GM19397 (cell line): Measurements from ENCODE around the gene MT1A.

Experiments used
- ATAC-seq: cut with Tn5 transposase; IDR thresholded peaks from one replicate; pipeline ENCODE4 v1.9.1; 2021; ENCODE audit warnings: mild to moderate bottlenecking, moderate library complexity; ENCODE audit not compliant: unreplicated experiment

MT1A gene

GRCh38 chr16:56675685-56676210 is 37.3 kb downstream of the MT1A start:
- no peak for ATAC-seq

- ATAC-seq, result no peak
Measured at GRCh38 chr16:56677474-56677873, 39.0 kb downstream of the MT1A start.

GRCh38 chr16:56679078-56679730 is 40.7 kb downstream of the MT1A start:
- ATAC-seq, result no peak

GRCh38 chr16:56679818-56680217 is 41.4 kb downstream of the MT1A start:
- ATAC-seq, result no peak

GRCh38 chr16:56681939-56682702 is 43.7 kb downstream of the MT1A start, which contains the start of gene MT1X:
Gene MT1X (plus strand): TSS chr16:56682470. CDS start chr16:56682541, 71 bp downstream.
- ATAC-seq, result peak; percentile 99

- ATAC-seq, result no peak
Measured at GRCh38 chr16:56682703-56683397, 44.4 kb downstream of the MT1A start.

GRCh38 chr16:56683424-56684172 is 45.1 kb downstream of the MT1A start:
- ATAC-seq, result no peak

- ATAC-seq, result no peak
Measured at GRCh38 chr16:56684256-56684925, 45.9 kb downstream of the MT1A start.

GRCh38 chr16:56684926-56685590 is 46.6 kb downstream of the MT1A start:
- no peak for ATAC-seq

- no peak for ATAC-seq
Measured at GRCh38 chr16:56686758-56687157, 48.3 kb downstream of the MT1A start.

- no peak for ATAC-seq
Measured at GRCh38 chr16:56688762-56689161, 50.3 kb downstream of the MT1A start.

- ATAC-seq, result no peak
Measured at GRCh38 chr16:56689171-56689570, 50.7 kb downstream of the MT1A start.
